ENCODE results near the gene NKX2-4.

NKX2-4 gene

GRCh38 chr20:21364413-21364812 lies 32.9 kb downstream of the NKX2-4 start:
- in situ Hi-C loops (cut with MboI; ENCODE audit: low sequenced_read_pairs) = no loop called here

- in situ Hi-C loops (cut with MboI; ENCODE audit: low sequenced_read_pairs) = no loop called here
These were observed 36.1 kb downstream of the NKX2-4 start for GRCh38 chr20:21361266-21361665.

- in situ Hi-C loops (cut with MboI; ENCODE audit: low sequenced_read_pairs) = no loop called here
These were observed 36.6 kb downstream of the NKX2-4 start for GRCh38 chr20:21360705-21361104.

GRCh38 chr20:21358737-21359136 lies 38.6 kb downstream of the NKX2-4 start:
- in situ Hi-C loops (cut with MboI; ENCODE audit: low sequenced_read_pairs) = no loop called here

- in situ Hi-C loops (cut with MboI; ENCODE audit: low sequenced_read_pairs) = no loop called here
These were observed 39.5 kb downstream of the NKX2-4 start for GRCh38 chr20:21357844-21358243.

GRCh38 chr20:21356386-21356785 lies 40.9 kb downstream of the NKX2-4 start:
- in situ Hi-C loops (cut with MboI; ENCODE audit: low sequenced_read_pairs) = no loop called here

GRCh38 chr20:21355981-21356380 lies 41.3 kb downstream of the NKX2-4 start:
- in situ Hi-C loops (cut with MboI; ENCODE audit: low sequenced_read_pairs) = no loop called here

GRCh38 chr20:21353236-21353635 lies 44.1 kb downstream of the NKX2-4 start:
- in situ Hi-C loops (cut with MboI; ENCODE audit: low sequenced_read_pairs) = no loop called here

GRCh38 chr20:21352703-21353102 lies 44.6 kb downstream of the NKX2-4 start:
- in situ Hi-C loops (cut with MboI; ENCODE audit: low sequenced_read_pairs) = no loop called here
